Lower leg skin (tissue), 4 donors: ENCODE data around the gene SLC2A8. TPM values are rescaled to one million over a fixed set of nuclear protein-coding genes. Genes with fewer than 3 reads are reported as not detected.

Experiments used
- DNase-seq, 2 donors: peaks; one replicate each; pipeline ENCODE4 v3.0.0-alpha.2; 2019; ENCODE audit warnings: low spot score in 2 of 2
- H3K4me3 ChIP-seq: fragments of 200-600 bp; sonication (generic); 2 replicates; pipeline ENCODE4 v1.5.1; 2017; ENCODE audit warnings: mild to moderate bottlenecking, low read depth; ENCODE audit not compliant: poor library complexity, severe bottlenecking
- POLR2A ChIP-seq, 2 donors: fragments of 450-650 bp; IDR thresholded peaks; one replicate each; pipeline ENCODE4 v1.6.1; 2016 to 2017; ENCODE audit warnings: antibody characterized with exemption in 2 of 2, mild to moderate bottlenecking in 1 of 2, moderate library complexity in 1 of 2
- WGBS, 2 donors: methylation state at CpG; one replicate each; pipeline ENCODE4 v1.1.5; 2018; 5-methylcytosine and 5-hydroxymethylcytosine counted together
- intact Hi-C: fragments of 100-400 bp; cut with DNase I; formaldehyde crosslinking; loops from one replicate; pipeline ENCODE4 v1.15.0; 2023; ENCODE audit warnings: low total_unique reads
- total RNA-seq, 4 donors: library from RNA; depleted of rRNA; stranded (reverse); fragments of >200 nt; gene quantifications; one replicate each; pipeline ENCODE4 v1.1.0, GENCODE V29; 2016
- TF ChIP-seq, protein P1 (sequence below), 3 donors: fragments of 450-650 bp; IDR thresholded peaks; one replicate each; pipeline ENCODE4 v1.5.1; 2016; ENCODE audit warnings: antibody characterized with exemption in 3 of 3, mild to moderate bottlenecking in 3 of 3, moderate library complexity in 2 of 3

SLC2A8 gene
- total RNA-seq, 4 donors from 2014 or later, result 17.6 to 28.7 (median 23.6) TPM

- no peak overlapping the region for H3K4me3 ChIP-seq
- intact Hi-C loops, result no loop called here
- no peak for DNase-seq
- TF ChIP-seq, protein P1, sequence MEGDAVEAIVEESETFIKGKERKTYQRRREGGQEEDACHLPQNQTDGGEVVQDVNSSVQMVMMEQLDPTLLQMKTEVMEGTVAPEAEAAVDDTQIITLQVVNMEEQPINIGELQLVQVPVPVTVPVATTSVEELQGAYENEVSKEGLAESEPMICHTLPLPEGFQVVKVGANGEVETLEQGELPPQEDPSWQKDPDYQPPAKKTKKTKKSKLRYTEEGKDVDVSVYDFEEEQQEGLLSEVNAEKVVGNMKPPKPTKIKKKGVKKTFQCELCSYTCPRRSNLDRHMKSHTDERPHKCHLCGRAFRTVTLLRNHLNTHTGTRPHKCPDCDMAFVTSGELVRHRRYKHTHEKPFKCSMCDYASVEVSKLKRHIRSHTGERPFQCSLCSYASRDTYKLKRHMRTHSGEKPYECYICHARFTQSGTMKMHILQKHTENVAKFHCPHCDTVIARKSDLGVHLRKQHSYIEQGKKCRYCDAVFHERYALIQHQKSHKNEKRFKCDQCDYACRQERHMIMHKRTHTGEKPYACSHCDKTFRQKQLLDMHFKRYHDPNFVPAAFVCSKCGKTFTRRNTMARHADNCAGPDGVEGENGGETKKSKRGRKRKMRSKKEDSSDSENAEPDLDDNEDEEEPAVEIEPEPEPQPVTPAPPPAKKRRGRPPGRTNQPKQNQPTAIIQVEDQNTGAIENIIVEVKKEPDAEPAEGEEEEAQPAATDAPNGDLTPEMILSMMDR (IDR thresholded peaks at IDR 0.05), result no peak
- TF ChIP-seq POLR2A (IDR thresholded peaks at IDR 0.05), result no peak
- 71 to 82% methylated on average over 5 of the region's 5 CpGs for WGBS, 2 donors
These were observed 43.1 kb upstream of the SLC2A8 start for GRCh38 chr9:127353882-127354281.

GRCh38 chr9:127356906-127357305, 40.1 kb upstream of the SLC2A8 start:
- no peak overlapping the region for H3K4me3 ChIP-seq
- WGBS, 2 donors, result 86 to 89% methylated on average over 4 of the region's 4 CpGs
- intact Hi-C loops, result no loop called here
- DNase-seq, result no peak
- TF ChIP-seq, protein P1 (IDR thresholded peaks at IDR 0.05), result no peak
- no peak for TF ChIP-seq POLR2A (IDR thresholded peaks at IDR 0.05)

- no peak for TF ChIP-seq POLR2A (IDR thresholded peaks at IDR 0.05)
- TF ChIP-seq, protein P1 (IDR thresholded peaks at IDR 0.05), result no peak
- intact Hi-C loops, result no loop called here
- 71 to 77% methylated on average over 3 of the region's 3 CpGs for WGBS, 2 donors
- H3K4me3 ChIP-seq, result no peak overlapping the region
- no peak for DNase-seq
These were observed 38.9 kb upstream of the SLC2A8 start for GRCh38 chr9:127358023-127358535.

DNA sequence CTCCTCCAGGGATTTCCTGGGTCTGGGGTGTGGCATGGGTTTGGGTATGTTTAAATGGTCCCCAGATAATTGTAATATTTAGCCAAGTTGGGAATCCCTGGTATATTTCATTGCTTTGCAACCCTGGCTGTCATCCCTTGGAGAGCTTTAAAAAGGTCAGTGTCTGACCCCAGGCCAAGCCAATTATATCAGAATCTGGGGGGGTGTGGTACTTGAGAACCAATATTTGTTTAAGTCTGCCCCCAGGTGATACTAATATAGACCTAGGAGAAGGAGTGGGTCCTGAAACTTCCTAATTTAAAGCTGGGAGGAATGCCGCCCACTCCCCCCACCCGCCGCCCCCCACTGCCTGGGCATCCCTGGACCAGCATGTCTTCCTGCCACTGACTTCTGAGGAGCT, 38.2 kb upstream of the SLC2A8 start:
- WGBS, 2 donors, result 87 to 92% methylated on average over 3 of the region's 3 CpGs
- no peak for DNase-seq
- intact Hi-C loops, result no loop called here
- no peak overlapping the region for H3K4me3 ChIP-seq
- no peak for TF ChIP-seq POLR2A (IDR thresholded peaks at IDR 0.05)
- TF ChIP-seq, protein P1 (IDR thresholded peaks at IDR 0.05), result no peak

GRCh38 chr9:127360250-127360649, 36.7 kb upstream of the SLC2A8 start:
- intact Hi-C loops, result no loop called here
- TF ChIP-seq POLR2A (IDR thresholded peaks at IDR 0.05), result no peak
- TF ChIP-seq, protein P1 (IDR thresholded peaks at IDR 0.05), result no peak
- H3K4me3 ChIP-seq, result no peak overlapping the region
- no peak for DNase-seq
- 58 to 59% methylated on average over 8 of the region's 8 CpGs for WGBS, 2 donors

DNA sequence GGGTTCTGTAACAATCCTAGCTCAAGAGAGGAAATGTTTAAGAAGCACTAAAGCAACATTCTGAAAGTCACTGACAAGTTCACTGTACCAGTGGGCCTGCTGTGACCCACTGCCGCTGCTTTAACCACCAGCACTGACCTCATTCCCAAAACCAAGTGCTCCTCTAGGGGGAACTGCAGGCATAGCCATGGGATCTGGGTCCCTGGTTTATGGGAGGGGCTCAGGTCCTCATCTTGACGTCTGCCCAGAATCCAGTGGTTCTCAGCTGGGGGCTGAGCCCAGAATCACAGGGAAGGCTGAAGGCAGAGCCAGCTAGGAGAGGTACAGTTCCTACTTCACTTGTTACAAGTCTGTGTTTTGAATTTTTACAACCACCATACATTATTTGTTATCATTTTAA, 36.1 kb upstream of the SLC2A8 start:
- no peak overlapping the region for H3K4me3 ChIP-seq
- no peak for DNase-seq
- 49 to 56% methylated on average over 2 of the region's 2 CpGs for WGBS, 2 donors
- intact Hi-C loops, result no loop called here
- TF ChIP-seq, protein P1 (IDR thresholded peaks at IDR 0.05), result no peak
- no peak for TF ChIP-seq POLR2A (IDR thresholded peaks at IDR 0.05)
